ENCODE data around the gene TM4SF5. TPM values are rescaled to one million over a fixed set of nuclear protein-coding genes. Genes with fewer than 3 reads are reported as not detected.

TM4SF5 gene
- total RNA-seq, result not detected in 2 replicates

GRCh38 chr17:4771519-4772234 lies at the start of gene TM4SF5:
Gene TM4SF5, plus strand, starts transcription at chr17:4771886. Its CDS starts 37 bp downstream, at chr17:4771923.

DNA sequence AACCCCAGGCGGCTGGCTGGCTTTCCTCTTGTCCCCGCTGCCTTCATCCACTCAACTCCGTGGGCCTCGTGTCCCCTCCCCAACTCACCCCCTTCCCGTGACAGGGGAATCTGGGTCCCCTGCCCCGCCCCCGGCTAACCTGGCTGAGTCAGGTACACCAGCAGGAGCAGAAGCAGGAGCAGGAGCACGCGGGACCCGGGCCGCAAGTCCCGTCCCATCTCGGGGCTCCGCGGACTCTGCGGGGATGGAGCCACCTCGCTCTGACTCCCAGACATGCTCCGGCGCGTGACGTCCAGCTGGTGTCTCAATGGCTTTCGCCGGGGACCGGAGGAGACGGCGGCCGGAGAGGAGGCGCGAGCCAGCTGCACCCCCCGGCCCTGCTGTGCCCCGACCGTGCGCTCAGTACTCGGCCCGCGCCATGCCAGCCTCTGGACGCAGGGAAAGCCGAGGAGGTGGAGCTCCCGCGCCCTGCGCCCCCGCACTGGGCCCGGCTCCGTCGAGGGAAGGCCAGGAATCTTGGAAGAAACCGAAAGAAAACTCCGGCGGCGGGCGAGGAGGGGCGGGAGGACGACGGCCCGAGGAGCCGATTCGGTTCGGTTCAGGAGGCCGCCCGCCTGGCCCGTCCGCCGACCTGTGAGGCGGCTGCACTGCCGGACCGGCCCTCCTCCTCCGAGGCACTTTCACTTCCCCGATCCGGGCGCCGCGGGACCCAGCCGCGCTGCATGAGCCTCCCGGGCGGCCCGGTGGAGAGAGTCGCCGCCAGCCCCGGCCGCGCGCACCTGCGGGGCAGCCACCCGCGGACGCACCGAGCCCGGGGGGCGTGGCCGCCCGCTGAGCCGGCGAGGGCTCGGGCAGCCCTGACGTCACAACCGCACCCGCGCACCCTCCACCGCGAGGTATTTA lies 32.3 kb upstream of the TM4SF5 start, which contains the start of the genes CXCL16 and ZMYND15:
Gene CXCL16 (minus strand): TSS at position 807 of the 903 bp plus-strand sequence. CDS start 589 bp downstream, at position 218.
Gene ZMYND15 (plus strand): TSS at position 712 of the 903 bp plus-strand sequence. CDS start 716 bp downstream, outside the sequence.

DNA sequence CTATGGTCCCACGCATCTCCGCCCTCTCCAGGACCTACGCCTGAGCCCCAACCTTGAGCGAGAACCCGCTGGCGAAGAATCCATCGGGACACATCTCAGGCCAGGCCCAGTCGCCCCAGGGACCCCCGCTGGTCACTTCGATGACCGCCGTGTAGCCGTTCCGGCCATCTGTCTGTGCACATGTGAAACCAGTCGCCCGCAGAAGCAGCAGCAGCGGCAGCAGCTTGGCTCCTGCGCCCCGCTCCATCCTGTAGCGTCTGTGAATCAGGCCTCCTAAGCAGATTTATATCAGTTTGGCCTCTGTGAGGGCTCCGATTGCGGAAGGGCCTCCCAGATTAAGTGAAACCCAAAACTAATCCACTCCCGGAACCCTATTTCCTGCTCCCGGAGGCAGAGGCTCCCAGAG lies 14.4 kb downstream of the TM4SF5 start, which contains the start of gene VMO1:
Gene VMO1 (minus strand): TSS at position 259 of the 406 bp plus-strand sequence. CDS start 12 bp downstream, at position 247.

DNA sequence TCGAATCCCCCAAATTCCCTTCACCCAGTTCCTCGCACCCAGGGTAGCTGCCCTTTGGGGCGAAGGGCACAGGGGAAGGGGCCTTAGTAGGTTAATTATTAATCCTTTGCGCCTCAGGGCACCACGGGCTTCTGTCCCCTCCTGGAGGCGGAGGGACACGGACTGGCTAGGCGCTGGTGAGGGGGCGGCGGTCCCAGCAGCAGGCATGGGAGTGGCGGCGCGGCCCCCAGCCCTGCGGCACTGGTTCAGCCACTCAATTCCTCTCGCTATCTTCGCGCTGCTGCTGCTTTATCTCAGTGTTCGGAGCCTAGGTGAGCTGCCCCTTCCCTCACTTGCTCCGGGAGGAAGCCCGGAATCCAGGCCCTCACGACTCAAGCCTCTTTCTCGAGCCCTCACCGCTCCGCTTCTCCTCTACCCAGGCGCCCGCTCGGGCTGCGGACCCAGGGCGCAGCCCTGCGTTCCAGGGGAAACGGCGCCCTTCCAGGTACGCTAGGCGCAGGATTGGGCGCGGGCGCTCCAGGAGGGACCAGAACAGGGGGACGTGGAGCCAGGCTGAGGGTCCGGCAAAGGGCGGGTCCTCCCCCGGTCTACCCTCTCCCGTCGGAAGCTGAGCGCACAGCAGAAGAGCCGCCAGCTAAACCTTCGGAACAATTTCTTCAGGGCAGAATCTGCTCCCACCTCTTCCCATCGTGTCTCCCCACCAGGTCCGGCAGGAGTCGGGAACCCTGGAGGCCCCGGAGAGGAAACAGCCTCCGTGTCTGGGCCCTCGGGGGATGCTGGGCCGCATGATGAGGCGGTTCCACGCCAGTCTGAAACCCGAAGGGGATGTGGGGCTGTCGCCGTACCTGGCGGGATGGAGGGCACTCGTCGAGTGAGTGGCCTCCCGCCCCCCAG lies 17.4 kb downstream of the TM4SF5 start, which contains the start of gene GLTPD2:
Gene GLTPD2 (plus strand): TSS at position 158 of the 894 bp plus-strand sequence. CDS start 48 bp downstream, at position 206.

DNA sequence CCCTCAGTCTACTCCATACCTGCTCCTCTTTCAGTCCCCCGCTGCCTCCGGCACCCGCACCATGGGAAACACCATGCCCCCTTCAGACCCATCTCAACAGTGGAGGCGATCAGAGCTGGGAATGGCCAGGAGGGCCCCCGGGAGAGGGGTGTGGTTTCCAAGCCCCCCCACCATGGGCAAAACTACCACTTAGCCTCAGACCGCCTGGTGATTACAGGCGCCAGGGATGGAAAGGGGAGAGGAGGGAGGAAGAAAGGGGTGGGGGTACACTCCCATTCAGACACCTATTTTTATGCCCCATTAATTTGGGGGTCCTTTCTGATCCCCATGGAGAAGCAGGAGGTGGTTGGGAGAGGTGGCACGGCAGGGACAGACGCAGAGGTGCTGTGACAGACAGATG lies 30.5 kb downstream of the TM4SF5 start, which contains the start of gene C17orf114:
Gene C17orf114 (minus strand): TSS at position 101 of the 400 bp plus-strand sequence.

GRCh38 chr17:4806777-4807604 lies 35.3 kb downstream of the TM4SF5 start, which contains the start of gene PLD2:
Gene PLD2, plus strand, starts transcription at chr17:4807152. Its CDS starts 621 bp downstream, at chr17:4807773.

Other genes with a start within 250 kb of the TM4SF5 start
- 84.8 and 88.9 TPM in 2 replicates for gene MYBBP1A, start 216.5 kb upstream of the TM4SF5 start, total RNA-seq
- gene GGT6, start 211.3 kb upstream of the TM4SF5 start, total RNA-seq, result 2.2 and 7.7 TPM in 2 replicates
- gene SMTNL2, start 187.4 kb upstream of the TM4SF5 start, total RNA-seq, result under 0.01 TPM in 1 of 2 replicates, not detected in the other
- not detected in 2 replicates for gene ALOX15, start 130.2 kb upstream of the TM4SF5 start, total RNA-seq
- 30.9 and 36.4 TPM in 2 replicates for gene PELP1, start 67.7 kb upstream of the TM4SF5 start, total RNA-seq
- gene ARRB2, start 61.3 kb upstream of the TM4SF5 start, total RNA-seq, result 3.1 and 5.3 TPM in 2 replicates
- gene MED11, start 40.5 kb upstream of the TM4SF5 start, total RNA-seq, result 12.6 and 13.5 TPM in 2 replicates
- 0.21 and 1.2 TPM in 2 replicates for gene ZMYND15, start 32.1 kb upstream of the TM4SF5 start, total RNA-seq
- gene CXCL16, start 32.0 kb upstream of the TM4SF5 start, total RNA-seq, result 13.9 and 42.2 TPM in 2 replicates
- gene VMO1, start 14.5 kb downstream of the TM4SF5 start, total RNA-seq, result 0.72 and 1.1 TPM in 2 replicates
- gene GLTPD2, start 17.1 kb downstream of the TM4SF5 start, total RNA-seq, result not detected in 2 replicates
- gene PSMB6, start 24.3 kb downstream of the TM4SF5 start, total RNA-seq, result 121 and 163 TPM in 2 replicates
- 15.3 and 25.8 TPM in 2 replicates for gene PLD2, start 35.3 kb downstream of the TM4SF5 start, total RNA-seq
- gene MINK1, start 61.5 kb downstream of the TM4SF5 start, total RNA-seq, result 55.7 and 77.2 TPM in 2 replicates
- 1.7 and 2.9 TPM in 2 replicates for gene C17orf107, start 127.7 kb downstream of the TM4SF5 start, total RNA-seq
- 0.24 and 0.64 TPM in 2 replicates for gene CHRNE, start 131.2 kb downstream of the TM4SF5 start, total RNA-seq
- gene GP1BA, start 160.4 kb downstream of the TM4SF5 start, total RNA-seq, result not detected in 2 replicates
- 65.4 and 88.4 TPM in 2 replicates for gene SLC25A11, start 168.2 kb downstream of the TM4SF5 start, total RNA-seq
- gene RNF167, start 168.4 kb downstream of the TM4SF5 start, total RNA-seq, result 24.5 and 26.0 TPM in 2 replicates
- gene PFN1, start 176.6 kb downstream of the TM4SF5 start, total RNA-seq, result 382 and 601 TPM in 2 replicates
- gene ENO3, start 179.2 kb downstream of the TM4SF5 start, total RNA-seq, result 1.5 and 3.9 TPM in 2 replicates
- gene SPAG7, start 195.9 kb downstream of the TM4SF5 start, total RNA-seq, result 34.7 and 38.2 TPM in 2 replicates
- gene CAMTA2, start 215.8 kb downstream of the TM4SF5 start, total RNA-seq, result 4.5 and 5.3 TPM in 2 replicates
- 0.21 TPM in 1 of 2 replicates, not detected in the other for gene INCA1, start 225.6 kb downstream of the TM4SF5 start, total RNA-seq
- gene KIF1C, start 226.1 kb downstream of the TM4SF5 start, total RNA-seq, result 103 and 111 TPM in 2 replicates

All from tracheal epithelial cell (primary cell).